ENCODE measurements around the gene MTA3.

Gene MTA3

DNA sequence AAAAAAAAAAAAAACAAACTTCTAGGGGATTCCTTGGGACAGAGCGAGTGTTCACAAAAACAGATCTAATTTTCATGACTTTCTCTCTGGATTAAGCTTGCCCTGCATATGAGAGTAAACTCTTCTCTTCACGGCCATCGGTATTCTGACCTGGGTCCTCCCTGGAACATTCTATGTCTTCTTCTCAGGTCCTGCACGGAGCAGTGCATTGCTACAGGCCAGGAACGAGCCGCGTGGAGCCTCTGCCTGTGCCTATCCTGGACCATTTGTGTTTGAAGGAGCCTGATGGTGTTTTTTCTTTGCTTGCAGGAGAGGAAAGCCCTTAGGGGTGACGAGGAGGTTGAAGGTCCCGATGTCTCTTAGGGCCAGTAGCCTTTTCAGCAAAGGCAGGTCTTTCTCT, 197.3 kb downstream of the MTA3 start:
- no peak for DNase-seq

DNA sequence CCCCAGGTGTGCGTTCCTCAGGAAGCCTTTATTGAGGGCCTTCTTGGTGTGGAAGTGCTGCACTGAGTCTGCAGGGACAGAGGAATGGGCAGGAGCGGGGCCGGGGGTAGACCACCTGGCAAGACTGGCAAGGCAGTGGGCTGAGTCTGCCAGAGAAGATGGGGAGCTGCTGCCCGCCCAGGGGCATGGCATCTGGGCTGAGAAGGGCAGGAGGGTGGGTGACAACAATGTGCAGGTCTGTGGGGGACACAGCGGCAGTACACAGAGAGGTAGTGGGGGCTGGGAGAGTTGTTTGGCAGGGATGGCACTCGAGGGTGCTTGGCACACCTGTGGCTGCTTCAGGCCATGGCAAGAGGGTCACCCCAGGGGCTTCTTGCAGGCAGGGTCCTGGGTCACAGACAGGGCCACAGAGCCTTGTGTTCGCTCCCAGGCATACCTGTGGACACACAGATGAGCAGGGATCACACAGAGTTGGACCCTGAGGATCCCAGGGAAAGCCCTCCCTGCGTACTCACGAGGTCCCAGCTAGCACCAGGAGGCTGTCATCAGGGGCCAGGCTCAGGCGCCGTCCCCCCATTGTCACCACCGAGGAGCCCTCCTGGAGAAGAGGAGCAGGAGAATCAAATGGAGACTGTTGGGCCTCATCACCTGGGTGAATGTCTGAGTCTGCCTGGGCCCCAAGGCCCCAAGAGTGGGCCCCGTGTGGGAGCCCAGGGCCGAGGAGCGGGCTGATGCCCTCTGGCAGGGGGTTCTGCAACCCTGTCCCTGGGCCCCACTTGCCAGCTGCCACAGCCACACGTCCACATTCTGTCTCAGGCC, 198.9 kb downstream of the MTA3 start:
- DNase-seq, result no peak

DNA sequence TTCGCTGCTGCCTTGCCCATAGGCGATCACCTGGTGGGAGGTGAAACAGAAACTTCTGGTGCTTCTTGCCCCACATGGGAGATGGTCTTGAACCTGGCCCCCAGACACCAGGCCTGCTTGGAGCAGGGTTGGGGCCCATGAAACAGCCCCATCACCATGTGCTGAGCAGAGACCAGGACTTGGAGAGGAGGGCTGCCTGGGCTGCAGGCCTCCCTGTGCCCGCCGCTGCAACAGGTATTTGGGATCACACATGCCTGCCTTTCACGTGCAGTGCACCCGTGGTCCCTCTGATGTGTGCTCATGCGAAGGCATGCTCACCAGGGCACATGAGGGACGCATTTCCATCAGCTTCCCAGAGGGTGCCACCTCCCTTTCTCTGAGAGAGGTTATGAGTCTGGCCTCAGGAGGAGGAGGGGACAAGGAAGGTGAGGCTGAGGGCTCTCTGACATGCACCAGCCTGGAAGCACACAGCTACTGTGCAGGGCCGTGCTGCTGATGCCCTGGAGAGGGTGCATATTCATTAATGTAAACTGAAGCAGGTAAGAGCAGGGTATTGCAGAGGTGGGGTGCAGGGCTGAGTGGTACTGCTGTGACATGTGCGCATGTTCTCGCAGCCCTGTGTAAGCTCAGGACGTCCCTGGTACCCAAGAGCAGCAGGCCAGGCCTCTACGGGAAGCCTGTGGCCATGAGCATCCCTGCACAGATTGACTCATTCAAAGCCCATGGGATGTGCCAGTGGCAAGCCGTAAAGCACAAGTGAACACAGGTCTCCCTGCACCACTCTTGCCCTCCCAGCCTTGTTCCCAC, 199.7 kb downstream of the MTA3 start:
- DNase-seq, result no peak

DNA sequence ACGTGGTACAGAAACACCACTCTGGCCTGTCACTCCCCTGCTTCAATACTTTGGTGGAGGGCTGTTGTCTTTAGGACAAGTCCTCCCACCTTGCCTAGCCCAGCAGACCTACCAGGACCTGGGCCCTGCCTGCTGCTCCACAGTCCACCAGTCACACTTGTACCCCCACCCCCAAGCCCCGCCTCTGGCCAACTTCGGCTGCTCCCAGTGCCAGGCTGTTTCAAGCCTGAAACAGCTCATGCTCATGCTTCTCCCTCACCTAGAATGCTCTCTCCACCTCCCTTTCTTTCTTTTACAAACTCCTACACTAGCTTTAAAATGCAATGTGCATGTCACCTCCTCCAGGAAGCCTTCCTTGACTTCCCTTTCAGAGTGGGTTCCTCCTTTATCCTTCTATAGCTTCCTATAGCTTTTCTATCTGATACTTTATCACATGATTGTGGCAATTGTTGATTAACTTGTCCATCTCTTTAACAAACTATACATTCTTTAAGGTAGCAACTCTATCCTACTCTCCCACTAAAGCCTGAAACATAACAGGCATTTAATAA, 200.3 kb downstream of the MTA3 start:
- no peak for DNase-seq

DNA sequence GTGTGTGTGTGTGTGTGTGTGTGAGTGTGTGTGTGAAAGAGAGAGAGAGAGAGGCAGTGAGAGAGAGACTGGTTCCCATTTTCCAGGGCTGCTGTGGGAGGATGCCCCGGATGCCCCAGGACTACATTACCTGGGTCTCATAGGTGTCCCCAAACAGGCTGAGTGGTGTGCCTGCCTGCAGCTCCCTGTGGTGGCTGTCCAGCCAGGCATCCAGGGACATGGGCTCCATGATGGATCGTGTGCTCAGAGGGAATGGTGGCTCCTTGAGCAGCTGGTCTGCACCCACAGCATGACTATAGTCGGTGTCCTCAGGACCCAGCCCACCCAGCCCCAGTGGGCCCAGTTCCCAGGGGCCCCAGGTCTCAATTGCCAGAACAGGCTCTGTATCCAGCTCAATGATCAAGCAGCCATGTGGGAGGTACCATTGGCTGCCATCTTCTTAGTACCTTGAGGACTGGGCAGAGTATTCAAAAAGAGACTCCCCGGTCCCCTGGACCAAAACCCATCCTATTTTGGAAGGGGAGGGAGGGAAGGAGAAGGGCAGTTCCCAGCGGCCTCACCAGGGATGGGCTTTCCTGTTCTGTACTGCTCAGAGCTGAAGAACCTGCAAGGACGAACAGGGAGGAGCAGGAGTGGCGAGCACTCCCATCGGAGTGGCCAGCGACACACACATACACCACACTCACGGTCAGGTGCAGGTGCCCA, 201.3 kb downstream of the MTA3 start:
- no peak for DNase-seq

DNA sequence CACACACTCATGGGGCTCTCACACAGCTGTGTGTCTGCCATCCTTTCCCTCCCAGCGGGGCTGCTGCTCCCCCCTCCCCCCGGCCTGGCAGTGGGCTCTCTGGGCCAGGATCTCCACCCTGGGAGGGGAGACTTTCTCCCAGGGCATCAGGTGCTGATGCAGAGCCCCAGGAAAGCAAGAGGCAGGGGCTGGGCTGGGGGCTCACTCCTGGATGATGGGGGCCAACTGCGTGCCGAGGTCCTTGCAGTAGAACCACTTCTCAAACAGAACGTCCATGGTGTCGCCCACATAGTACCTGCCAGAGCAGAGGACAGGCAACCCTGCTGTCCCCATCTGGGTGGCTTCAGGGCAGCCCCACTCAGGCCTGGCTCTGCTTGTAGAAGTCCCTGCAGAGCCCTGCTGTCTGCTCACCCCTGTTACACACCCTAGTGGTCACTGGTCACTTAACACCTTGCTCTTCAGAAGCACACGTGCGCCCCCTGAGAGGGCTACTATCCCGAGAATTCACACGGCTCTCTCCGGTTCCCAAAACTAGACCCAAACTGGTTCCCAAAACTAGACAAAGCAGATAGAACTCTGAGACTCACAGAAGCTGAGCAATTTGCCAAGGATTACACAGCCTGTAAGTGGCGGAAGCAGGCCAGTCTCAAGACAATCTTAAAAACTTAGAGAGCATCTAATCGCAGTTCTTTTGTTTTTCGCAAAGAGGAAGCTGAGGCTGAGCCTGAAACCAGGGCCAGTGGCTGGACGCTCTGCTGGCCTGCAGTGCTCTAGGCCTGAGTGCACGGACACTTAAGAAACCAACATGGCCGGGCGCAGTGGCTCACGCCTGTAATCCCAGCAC, 202.1 kb downstream of the MTA3 start:
- DNase-seq, result peak; percentile 20

DNA sequence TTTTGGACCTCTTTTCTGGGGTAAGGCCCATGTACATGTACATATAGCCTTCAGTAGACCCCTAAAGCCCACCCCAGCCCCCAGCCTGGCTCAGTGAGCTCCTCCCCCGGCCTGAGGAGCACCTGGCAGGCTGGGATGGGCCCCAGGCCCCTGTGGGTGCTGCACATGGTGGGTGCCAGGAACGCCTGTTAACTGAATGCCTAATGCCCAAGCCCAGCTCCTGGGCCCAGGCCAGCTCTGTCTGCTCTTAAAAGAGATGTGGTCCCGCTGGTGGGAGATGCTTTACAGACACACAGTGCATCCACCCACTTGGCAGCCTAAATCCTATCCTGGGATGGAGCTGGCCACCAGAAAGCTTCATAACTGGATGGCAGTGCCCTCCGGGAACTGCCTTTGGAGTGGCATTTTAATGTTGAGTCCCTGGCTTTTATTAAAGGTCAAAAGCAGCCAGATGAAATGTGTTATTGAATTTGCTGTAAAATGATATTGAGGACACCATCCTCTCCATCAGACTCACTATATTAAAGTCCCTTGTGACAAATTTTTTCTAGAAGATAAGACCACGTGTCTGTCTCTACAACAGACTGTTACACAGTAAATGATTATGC, 203.2 kb downstream of the MTA3 start:
- DNase-seq, result no peak

DNA sequence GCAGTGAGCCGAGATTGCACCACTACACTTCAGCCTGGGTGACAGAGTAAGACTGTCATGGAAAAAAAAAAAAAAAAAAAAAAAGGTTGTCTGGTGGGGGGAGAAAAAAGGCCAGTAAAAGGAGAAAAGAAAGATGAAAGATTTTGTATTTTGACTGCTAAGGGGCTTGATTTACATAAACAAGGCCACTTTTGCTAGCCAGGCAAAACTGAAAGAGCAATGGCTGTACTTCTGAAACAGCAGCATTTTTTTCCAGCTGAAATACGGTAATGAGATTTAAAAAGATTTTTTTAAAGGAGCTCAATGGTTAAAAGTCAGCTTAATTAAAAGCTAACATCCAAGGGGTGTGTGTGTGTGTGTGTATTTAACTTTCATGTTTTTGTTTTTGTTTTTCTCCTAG, 206.8 kb downstream of the MTA3 start:
- DNase-seq, result no peak

DNA sequence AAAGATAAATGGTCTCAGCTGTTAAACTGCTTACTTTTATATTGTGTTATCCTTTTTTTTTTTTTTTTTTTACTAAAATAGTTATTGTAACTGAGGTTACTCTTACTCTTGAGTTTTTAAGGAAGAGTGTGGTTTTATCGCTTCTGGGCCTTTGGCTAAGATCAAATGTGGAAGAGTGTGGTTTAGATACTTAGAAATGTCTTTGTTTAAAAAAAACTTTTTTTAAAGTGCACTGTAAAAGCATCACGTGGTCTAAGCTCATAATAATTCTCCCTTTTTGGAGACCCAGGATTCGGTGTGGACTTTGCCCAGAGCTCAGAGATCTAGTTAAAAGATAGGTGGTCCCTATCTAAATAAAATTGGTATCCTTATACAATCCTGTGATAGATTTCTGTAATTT, 207.4 kb downstream of the MTA3 start:
- DNase-seq, result no peak

DNA sequence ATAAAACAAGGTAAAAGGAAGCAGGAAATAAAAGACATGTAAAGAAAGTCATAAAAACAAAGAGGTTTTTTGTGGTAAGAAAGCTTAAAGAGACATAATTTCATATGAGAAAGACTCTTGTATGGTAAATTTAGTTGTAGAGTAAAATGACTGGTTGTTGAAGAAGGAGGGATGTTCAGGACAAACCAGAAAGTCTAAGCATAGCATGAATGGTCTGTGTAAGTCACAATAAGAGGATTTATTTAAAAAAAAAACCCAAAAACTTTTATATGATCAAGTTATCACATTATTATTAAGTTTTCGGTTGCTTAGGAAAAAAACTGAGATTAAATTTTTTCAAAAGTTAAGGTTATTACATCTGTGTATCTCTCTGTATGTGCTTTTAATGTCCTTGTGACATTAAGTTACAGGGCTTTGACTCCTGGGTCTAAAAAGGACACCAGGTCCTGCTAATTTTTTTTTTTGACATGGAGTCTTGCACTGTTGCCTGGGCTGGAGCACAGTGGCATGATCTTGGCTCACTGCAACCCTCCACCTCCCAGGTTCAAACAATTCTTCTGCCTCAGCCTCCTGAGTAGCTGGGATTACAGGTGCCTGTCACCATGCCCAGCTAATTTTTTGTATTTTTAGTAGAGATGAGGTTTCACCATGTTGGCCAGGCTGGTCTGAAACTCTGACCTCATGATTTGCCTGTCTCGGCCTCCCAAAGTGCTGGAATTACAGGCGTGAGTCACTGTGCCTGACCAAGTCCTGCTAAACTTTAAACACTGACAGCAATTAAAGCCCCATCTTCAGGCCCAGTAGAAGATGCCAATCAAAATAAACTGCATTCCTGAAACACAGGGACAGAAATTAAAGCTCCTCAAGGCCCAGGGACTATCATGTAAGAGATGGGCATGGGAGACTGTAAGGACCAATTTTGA, 209.7 kb downstream of the MTA3 start:
- no peak for DNase-seq

DNA sequence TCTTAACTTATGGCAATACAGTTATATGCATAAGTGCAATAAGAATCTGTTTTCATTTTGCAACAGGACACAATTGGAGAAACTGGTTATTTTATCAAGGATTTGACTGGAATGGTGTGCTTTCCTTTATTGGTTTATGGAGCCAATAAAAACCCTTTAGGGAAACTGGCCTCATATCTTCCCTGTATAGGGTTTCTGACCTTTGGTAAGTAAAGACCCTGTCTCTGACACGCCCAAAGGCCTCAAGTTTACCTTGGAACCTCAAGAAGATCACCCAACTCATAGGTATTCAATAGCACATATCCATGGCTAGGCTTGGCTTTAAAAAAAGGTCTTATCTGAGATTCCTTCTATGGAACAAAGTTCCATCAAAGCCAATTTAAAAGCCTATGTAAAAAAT, 212.7 kb downstream of the MTA3 start:
- no peak for DNase-seq

DNA sequence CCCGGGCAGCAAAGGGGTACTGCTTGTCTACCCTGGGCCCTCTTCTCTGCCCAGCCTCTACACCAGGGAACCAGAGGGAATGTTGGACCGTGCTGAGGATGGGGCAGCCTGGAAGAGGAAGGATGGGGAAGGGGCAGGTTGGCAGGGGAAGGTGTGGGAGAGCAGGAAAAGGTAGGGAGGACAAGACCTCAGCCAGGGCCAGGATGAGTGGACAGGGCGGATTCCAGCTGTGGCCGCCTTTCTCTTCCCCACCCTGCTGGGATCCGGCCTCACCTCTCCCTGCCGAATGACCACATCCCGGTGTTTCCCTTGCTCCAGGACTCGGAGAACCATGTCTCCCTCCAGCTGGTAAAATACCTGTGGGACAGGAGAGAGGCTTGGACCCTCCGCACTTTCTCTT, 215.1 kb downstream of the MTA3 start:
- no peak for DNase-seq

DNA sequence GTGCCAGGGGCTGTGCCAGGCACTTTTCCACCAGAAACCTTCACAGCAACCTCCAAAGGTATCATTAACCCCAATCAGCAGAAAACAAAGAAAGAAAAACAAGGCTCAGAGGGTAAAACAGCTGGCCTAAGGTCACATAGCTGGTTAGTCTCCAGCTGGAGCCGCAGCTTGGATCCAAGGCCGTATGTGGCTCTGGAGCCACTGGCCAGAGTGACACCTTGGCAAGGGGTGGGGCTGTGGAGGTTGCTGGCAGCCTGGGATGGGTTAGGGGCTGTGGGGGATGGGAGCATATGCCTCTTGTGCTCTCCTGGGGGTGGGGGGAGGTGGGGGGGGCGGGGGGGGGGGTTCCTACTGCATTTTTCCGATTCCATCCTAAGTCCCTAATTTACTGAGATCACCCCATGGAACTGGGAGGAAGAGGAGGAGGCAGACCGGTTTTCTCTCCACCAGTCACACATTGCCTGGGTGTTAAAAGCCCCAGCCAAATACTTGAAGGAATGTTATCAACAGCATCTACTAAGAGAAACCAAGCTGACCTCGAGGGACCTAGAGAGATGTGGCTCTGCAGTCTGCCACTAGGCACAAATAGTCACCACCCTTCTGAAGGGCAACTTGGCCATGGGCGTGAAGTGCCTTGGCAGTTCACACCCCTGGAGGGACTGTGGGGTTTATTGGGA, 215.9 kb downstream of the MTA3 start:
- DNase-seq, result no peak

DNA sequence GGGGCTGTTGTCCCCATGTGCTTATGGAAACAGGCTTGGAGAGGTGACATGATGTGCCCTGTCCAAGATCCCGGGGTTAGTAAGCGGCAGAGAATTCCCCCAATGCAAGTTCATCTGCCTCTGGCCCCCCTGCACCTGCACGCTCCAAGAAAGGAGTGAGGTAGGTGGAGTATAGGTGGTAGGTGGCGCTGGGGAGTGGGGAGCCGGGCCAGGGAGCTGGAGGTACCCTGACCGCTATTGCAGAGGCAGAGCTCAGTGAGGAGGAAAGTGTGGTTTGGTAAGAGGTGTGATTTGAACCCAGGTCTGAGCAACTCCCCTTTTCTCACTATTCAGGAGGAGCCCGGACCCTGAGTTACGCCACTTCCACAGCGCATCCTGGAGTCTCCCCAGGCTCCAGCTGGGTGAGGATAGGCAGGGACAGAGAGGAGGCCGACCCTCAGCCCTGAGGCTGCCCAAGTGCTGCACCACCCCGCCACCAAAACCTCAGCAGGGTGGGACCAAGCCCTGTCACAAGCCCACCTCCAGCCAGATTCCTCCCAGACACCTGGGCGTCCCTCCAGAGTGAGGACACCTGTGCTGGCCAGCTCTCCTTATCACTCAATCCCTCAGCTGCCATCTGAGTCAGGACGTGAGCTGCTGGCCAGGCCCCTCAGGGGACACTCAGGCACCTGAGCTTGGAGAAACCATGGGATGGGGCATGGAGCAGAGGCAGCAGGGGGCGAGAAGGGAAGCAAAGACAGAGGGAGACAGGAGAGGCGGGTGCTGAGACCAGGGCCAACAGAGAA, 218.3 kb downstream of the MTA3 start:
- DNase-seq, result no peak

DNA sequence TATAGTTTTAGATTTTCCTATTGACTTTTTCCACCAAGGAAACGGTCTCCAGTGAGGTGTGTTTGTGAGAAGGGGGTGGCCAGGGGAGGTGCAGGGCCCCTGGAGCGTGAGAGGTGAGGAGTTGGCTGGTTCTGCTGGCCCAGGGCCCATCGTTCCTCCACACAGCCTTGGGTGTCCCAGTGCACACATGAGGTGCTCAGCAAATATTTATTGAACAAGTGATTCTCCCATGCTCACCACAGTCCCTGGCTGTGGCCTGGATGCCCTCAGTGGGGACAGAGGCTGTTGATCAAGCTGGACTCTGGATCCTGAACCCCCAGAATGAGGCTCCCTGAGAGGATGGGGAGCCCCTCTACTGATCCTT, 219.0 kb downstream of the MTA3 start:
- no peak for DNase-seq

DNA sequence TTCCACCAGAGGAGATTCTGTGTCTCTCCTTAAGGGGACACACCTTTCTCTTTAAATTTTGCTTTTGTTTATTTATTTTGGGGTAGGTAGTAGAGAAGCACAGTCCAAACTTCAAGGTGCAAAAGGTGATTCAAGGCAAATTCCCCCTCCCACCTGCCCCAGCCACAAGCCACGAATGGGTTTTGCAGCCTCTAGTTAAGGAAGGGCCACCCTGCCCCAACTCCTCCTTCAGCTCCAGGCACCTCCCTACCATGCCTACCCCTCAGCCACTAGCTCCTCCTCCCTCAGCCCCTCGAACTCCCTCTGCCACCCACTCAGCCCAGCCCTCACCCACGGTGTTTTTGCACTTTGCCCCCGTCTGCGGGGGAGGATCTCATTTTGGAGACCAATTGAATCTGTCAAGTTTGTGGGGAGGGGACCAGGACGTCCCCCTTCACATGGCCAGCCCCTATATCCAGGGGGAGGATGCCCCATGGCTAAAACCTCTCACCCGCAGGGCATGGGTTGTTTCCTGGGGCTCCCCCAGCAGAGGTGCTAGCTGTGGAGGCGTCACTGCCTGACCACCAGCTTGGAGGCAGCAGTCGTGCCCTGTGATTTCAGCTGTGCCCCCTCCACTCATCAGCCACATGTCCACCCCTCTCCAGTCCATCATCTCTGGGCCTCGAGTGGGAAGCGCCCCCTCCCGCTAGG, 219.5 kb downstream of the MTA3 start:
- no peak for DNase-seq

DNA sequence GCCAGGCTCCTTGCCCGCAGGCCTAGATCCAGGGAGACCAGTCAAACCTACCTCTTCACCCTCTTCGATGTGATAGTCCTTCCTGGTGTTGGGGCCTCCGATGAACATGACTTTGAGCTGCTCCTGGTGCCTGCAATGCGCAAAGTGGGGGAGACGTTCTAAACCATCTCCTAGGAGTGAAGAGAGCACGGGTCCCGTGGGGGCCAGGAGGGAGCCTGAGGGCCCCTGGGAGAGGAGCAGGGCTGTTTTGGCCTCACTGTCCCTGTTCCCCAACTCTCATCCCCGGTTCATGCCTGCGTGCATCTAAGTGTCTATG, 220.0 kb downstream of the MTA3 start:
- no peak for DNase-seq

DNA sequence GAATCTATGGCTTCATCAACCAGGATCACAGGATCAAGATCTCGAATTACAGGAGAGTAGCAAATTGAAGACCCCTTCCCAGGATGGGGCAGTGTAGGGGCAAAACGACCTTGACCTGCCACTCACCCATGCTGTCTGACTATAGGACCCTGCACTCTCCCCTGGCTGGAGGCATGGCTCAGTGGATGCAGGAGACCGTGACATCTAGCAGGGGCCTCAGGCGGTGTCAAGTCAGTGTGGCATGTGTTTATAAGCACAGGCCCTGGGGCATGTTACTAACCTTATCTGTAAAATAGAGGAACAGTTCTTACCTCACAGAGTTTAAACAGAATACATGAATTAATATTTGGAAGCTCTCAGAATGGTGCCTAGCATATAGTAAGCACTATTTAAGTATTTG, 220.4 kb downstream of the MTA3 start:
- DNase-seq, result no peak

DNA sequence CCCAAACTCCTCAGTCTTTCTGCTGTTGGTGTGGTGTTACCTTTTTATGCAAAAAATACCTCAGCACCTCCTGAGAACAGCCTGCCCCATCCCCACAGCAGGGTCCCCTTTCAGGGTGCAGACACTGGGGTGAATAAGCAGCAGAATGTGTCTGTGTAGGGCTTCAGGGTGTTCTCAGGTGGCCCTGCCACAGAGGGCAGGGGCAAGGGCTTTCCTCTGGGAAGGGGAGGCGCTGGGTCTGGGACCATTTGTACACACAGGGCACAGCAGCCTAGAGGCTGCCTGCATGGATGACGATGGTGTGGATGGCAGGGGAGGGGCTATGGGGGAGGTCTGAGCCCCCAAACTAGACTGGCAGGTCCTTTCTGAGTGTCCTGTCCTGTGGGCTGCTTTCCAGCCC, 221.3 kb downstream of the MTA3 start:
- no peak for DNase-seq

All from NCI-H2227 treated with DMSO at 0.1 percent for 48 hours (cell line).